ENCODE data around the gene NT5C3A. TPM values are rescaled to one million over a fixed set of nuclear protein-coding genes. Genes with fewer than 3 reads are reported as not detected.

The NT5C3A gene
- total RNA-seq, 4 donors from 2014 or later = 30.6 to 44.6 (median 38.9) TPM

GRCh38 chr7:33072471-33072870, 9.9 kb upstream of the NT5C3A start:
- H3K4me3 ChIP-seq (ENCODE audit: low read depth, poor library complexity, severe bottlenecking) = no peak overlapping the region
- intact Hi-C loops (cut with DNase I; ENCODE audit: low total_unique reads) = no loop called here
- WGBS, 2 donors = 13 to 16% methylated on average over 2 of the region's 2 CpGs
- no peak for DNase-seq (ENCODE audit: low spot score in 2 of 2)
- TF ChIP-seq POLR2A (IDR thresholded peaks at IDR 0.05) = no peak
- TF ChIP-seq, protein P1, sequence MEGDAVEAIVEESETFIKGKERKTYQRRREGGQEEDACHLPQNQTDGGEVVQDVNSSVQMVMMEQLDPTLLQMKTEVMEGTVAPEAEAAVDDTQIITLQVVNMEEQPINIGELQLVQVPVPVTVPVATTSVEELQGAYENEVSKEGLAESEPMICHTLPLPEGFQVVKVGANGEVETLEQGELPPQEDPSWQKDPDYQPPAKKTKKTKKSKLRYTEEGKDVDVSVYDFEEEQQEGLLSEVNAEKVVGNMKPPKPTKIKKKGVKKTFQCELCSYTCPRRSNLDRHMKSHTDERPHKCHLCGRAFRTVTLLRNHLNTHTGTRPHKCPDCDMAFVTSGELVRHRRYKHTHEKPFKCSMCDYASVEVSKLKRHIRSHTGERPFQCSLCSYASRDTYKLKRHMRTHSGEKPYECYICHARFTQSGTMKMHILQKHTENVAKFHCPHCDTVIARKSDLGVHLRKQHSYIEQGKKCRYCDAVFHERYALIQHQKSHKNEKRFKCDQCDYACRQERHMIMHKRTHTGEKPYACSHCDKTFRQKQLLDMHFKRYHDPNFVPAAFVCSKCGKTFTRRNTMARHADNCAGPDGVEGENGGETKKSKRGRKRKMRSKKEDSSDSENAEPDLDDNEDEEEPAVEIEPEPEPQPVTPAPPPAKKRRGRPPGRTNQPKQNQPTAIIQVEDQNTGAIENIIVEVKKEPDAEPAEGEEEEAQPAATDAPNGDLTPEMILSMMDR (IDR thresholded peaks at IDR 0.05) = no peak

DNA sequence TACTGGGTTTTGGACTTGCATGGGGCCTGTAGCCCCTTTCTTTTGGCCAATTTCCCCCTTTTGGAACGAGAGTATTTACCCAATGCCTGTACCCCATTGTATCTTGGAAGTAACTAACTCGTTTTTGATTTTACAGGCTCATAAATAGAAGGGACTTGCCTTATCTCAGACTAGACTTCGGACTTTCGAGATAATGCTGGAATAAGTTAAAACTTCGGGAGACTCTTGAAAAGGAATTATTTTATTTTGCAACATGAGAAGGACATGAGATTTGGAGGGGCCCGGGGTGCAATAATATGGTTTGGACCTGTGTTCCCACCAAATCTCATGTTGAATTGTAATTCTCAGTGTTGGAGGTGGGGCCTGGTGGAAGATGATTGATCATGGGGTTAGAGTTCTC, 8.3 kb upstream of the NT5C3A start:
- TF ChIP-seq, protein P1 (IDR thresholded peaks at IDR 0.05) = no peak
- TF ChIP-seq POLR2A (IDR thresholded peaks at IDR 0.05) = no peak
- no peak overlapping the region for H3K4me3 ChIP-seq (ENCODE audit: low read depth, poor library complexity, severe bottlenecking)
- intact Hi-C loops (cut with DNase I; ENCODE audit: low total_unique reads) = no loop called here
- DNase-seq (ENCODE audit: low spot score in 2 of 2) = no peak
- 84 to 85% methylated on average over 6 of the region's 6 CpGs for WGBS, 2 donors

DNA sequence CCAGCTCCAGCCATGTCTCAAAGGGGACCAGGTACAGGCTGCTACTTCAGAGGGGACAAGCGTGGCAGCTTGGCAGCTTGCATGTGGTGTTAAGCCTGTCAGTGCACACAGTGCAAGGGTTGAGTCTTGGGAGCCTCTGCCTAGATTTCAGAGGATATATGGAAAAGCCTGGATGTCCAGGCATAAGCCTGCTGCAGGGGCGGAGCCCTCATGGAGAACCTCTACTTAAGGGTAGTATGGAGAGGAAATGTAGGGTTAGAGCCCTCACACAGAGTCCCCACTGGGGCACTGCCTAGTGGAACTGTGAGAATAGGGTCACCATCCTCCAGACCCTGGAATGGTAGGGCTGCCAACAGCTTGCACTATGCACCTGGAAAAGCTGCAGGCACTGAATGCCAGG, 7.7 kb upstream of the NT5C3A start:
- H3K4me3 ChIP-seq (ENCODE audit: low read depth, poor library complexity, severe bottlenecking) = no peak overlapping the region
- no peak for DNase-seq (ENCODE audit: low spot score in 2 of 2)
- WGBS, 2 donors = 91 to 97% methylated on average over 2 of the region's 2 CpGs
- intact Hi-C loops (cut with DNase I; ENCODE audit: low total_unique reads) = no loop called here
- no peak for TF ChIP-seq POLR2A (IDR thresholded peaks at IDR 0.05)
- TF ChIP-seq, protein P1 (IDR thresholded peaks at IDR 0.05) = no peak

GRCh38 chr7:33067921-33068320, 5.3 kb upstream of the NT5C3A start:
- WGBS, 2 donors = 79 to 82% methylated on average over 1 of the region's 1 CpG
- no peak overlapping the region for H3K4me3 ChIP-seq (ENCODE audit: low read depth, poor library complexity, severe bottlenecking)
- intact Hi-C loops (cut with DNase I; ENCODE audit: low total_unique reads) = no loop called here

DNA sequence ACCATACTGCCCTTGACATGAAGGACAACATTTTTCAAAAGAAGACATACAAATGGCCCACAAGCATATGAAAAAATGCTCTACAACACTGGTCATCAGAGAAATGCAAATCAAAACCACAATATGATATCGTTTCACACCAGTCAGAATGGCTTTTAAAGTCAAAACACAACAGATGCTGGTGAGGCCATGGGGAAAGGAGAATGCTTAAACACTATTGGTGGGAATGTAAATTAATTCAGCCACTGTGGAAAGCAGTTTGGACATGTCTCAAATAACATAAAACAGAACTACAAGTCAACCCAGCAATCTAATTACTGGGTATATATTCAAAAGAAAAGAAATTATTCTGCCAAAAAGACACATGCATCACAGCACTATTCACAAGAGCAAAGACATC, 4.2 kb upstream of the NT5C3A start:
- 77 to 97% methylated on average over 1 of the region's 1 CpG for WGBS, 2 donors
- H3K4me3 ChIP-seq (ENCODE audit: low read depth, poor library complexity, severe bottlenecking) = no peak overlapping the region
- DNase-seq (ENCODE audit: low spot score in 2 of 2) = no peak
- TF ChIP-seq POLR2A (IDR thresholded peaks at IDR 0.05) = no peak
- TF ChIP-seq, protein P1 (IDR thresholded peaks at IDR 0.05) = no peak
- intact Hi-C loops (cut with DNase I; ENCODE audit: low total_unique reads) = no loop called here

More at GRCh38 chr7:33067921-33068320, 5.3 kb upstream of the NT5C3A start:
- DNase-seq (ENCODE audit: low spot score in 2 of 2) = no peak
- no peak for TF ChIP-seq POLR2A (IDR thresholded peaks at IDR 0.05)
- TF ChIP-seq, protein P1 (IDR thresholded peaks at IDR 0.05) = no peak

GRCh38 chr7:33065981-33066380, 3.4 kb upstream of the NT5C3A start:
- no peak for TF ChIP-seq POLR2A (IDR thresholded peaks at IDR 0.05)
- TF ChIP-seq, protein P1 (IDR thresholded peaks at IDR 0.05) = no peak
- 95 to 100% methylated on average over 1 of the region's 1 CpG for WGBS, 2 donors
- no peak overlapping the region for H3K4me3 ChIP-seq (ENCODE audit: low read depth, poor library complexity, severe bottlenecking)
- no peak for DNase-seq (ENCODE audit: low spot score in 2 of 2)
- intact Hi-C loops (cut with DNase I; ENCODE audit: low total_unique reads) = no loop called here
